HEK293 (cell line): ENCODE data around the gene UNC93B1.

Experiments used
- CTCF ChIA-PET: fragments of 350-600 bp; formaldehyde crosslinking; extraction: SDS; loops from one replicate; lab custom pipeline; 2021; ENCODE audit warnings: antibody characterized with exemption; lab: Yijun Ruan, JAX
- POLR2A ChIA-PET: fragments of 300-600 bp; formaldehyde crosslinking; extraction: SDS; loops from one replicate; lab custom pipeline; 2020; ENCODE audit warnings: antibody characterized with exemption, inconsistent platforms; lab: Yijun Ruan, JAX
- H3K27ac ChIP-seq: fragments of 200-500 bp; sonication (Bioruptor generic); 2 replicates; pipeline ENCODE4 v1.5.1; 2014; ENCODE audit warnings: low read depth, low read length, control low read depth, inconsistent platforms; ENCODE audit errors: extremely low read depth
- H3K36me3 ChIP-seq, 2 experiments: fragments of 200-500 bp in 1 of 2; sonication (Bioruptor generic) in 1 of 2; 1 replicate in 1 of 2; 2 replicates in 1 of 2; pipeline ENCODE4 v1.5.1; 2014 to 2017; ENCODE audit warnings: inconsistent platforms in 2 of 2, low read length in 2 of 2; ENCODE audit not compliant: control insufficient read depth in 2 of 2, insufficient read depth in 1 of 2
- H3K4me1 ChIP-seq: fragments of 200-500 bp; sonication (Bioruptor generic); 2 replicates; pipeline ENCODE4 v1.5.1; 2014; ENCODE audit warnings: mild to moderate bottlenecking, low read length, inconsistent platforms; ENCODE audit not compliant: control insufficient read depth, insufficient read depth
- H3K4me3 ChIP-seq: 2 replicates; pipeline ENCODE4 v1.5.1; 2011; ENCODE audit warnings: low read depth, mild to moderate bottlenecking, control low read depth, low read length, moderate library complexity
- H3K9me3 ChIP-seq: fragments of 200-500 bp; sonication (Bioruptor generic); 2 replicates; pipeline ENCODE4 v1.5.1; 2014; ENCODE audit warnings: low read depth, low read length, inconsistent platforms; ENCODE audit not compliant: control insufficient read depth, insufficient read depth
- GLIS1 ChIP-seq: fragments of 450-650 bp; formaldehyde crosslinking; IDR thresholded peaks from 2 replicates; pipeline ENCODE4 v1.5.1; 2016; ENCODE audit warnings: missing biosample characterization, missing genetic modification characterization
- HIC1 ChIP-seq: fragments of 450-650 bp; formaldehyde crosslinking; IDR thresholded peaks from 2 replicates; pipeline ENCODE4 v1.5.1; 2016; ENCODE audit warnings: missing biosample characterization, missing genetic modification characterization
- REPIN1 ChIP-seq: fragments of 450-650 bp; formaldehyde crosslinking; IDR thresholded peaks from 2 replicates; pipeline ENCODE4 v1.5.1; 2017; ENCODE audit warnings: missing biosample characterization, missing genetic modification characterization, low read depth
- SCRT2 ChIP-seq: fragments of 450-650 bp; formaldehyde crosslinking; IDR thresholded peaks from 2 replicates; pipeline ENCODE4 v1.5.1; 2016; ENCODE audit warnings: missing biosample characterization, missing genetic modification characterization
- ZBTB17 ChIP-seq: fragments of 450-650 bp; formaldehyde crosslinking; IDR thresholded peaks from 2 replicates; pipeline ENCODE4 v1.5.1; 2016; ENCODE audit warnings: missing biosample characterization, missing genetic modification characterization
- ZIC2 ChIP-seq: fragments of 450-650 bp; formaldehyde crosslinking; IDR thresholded peaks from 2 replicates; pipeline ENCODE4 v1.5.1; 2016; ENCODE audit warnings: missing biosample characterization, missing genetic modification characterization
- ZNF112 ChIP-seq: fragments of 450-650 bp; formaldehyde crosslinking; IDR thresholded peaks from 2 replicates; pipeline ENCODE4 v1.5.0; 2017; ENCODE audit warnings: missing biosample characterization, missing genetic modification characterization
- ZNF202 ChIP-seq: fragments of 450-650 bp; formaldehyde crosslinking; IDR thresholded peaks from 2 replicates; pipeline ENCODE4 v1.5.1; 2016; ENCODE audit warnings: missing biosample characterization, missing genetic modification characterization, borderline replicate concordance
- ZNF37A ChIP-seq: fragments of 450-650 bp; IDR thresholded peaks from 2 replicates; pipeline ENCODE4 v1.5.1; 2018; ENCODE audit warnings: missing biosample characterization, missing genetic modification characterization
- ZNF433 ChIP-seq: fragments of 450-650 bp; formaldehyde crosslinking; IDR thresholded peaks from 2 replicates; pipeline ENCODE4 v1.5.1; 2016; ENCODE audit warnings: missing biosample characterization, missing genetic modification characterization, low read depth
- ZNF544 ChIP-seq: fragments of 450-650 bp; formaldehyde crosslinking; IDR thresholded peaks from 2 replicates; pipeline ENCODE4 v1.5.0; 2017; ENCODE audit warnings: missing biosample characterization, missing genetic modification characterization
- ZNF660 ChIP-seq: fragments of 450-650 bp; IDR thresholded peaks from 2 replicates; pipeline ENCODE4 v1.5.1; 2018; ENCODE audit warnings: missing biosample characterization, mild to moderate bottlenecking, missing genetic modification characterization

The UNC93B1 gene

DNA sequence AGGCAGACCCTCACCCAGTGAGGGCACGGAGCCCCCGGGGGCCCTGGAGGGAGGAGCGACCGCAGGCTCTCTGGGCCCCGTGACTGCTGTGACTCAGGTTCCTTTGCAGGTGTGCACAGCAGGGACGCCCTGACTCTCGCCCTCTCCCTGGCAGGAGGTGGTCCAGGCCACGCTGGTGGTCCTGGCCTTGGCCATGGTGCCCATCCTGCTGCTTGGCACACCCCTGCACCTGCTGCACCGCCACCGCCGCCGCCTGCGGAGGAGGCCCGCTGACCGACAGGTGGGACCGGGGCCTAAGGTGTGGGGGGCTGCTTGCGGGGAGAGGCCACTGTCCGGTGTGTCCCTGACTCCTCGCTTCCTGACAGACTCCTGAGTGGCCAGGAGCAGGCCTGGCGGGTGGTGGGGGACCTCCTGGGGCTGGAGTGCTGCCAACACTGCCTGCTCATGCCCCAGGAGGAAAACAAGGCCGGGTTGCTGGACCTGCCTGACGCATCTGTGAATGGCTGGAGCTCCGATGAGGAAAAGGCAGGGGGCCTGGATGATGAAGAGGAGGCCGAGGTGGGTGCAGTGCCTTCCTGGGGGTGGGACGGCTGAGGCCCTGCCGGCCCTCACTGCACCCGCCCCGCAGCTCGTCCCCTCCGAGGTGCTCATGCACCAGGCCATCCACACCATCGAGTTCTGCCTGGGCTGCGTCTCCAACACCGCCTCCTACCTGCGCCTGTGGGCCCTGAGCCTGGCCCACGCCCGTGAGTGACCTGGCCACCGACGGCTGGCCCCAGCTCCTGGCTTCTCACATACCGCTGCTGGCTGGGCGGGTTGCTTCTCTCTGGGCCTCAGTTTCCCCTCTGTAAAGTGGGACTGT lies 45.8 kb upstream of the UNC93B1 start:
- Histone ChIP-seq H3K36me3 (peaks cover 0 to 35% of the 10 kb centered on the region in 2 experiments; a peak in 1 of 3 replicates), H3K4me1 (no peaks in the 10 kb centered on the region), H3K9me3 (no peaks in the 10 kb centered on the region), H3K4me3 (no peak overlapping the region), H3K27ac (no peak overlapping the region)
- CTCF ChIA-PET, result interaction anchor here (0.6 kb wide), 1 partner anchor 41 kb away, joined by 3 read pairs; no protein-coding TSS in a partner anchor
- POLR2A ChIA-PET, result no interaction called here
- TF ChIP-seq GLIS1 (tag by site-specific recombination) (peak; percentile 83), SCRT2 (tag by site-specific recombination) (peak; percentile 65), ZNF37A (no peak), ZIC2 (tag by site-specific recombination) (peak; percentile 73), ZBTB17 (tag by site-specific recombination) (no peak), ZNF433 (tag by site-specific recombination) (no peak)

GRCh38 chr11:68048681-68049508 lies 45.0 kb upstream of the UNC93B1 start:
- H3K9me3 ChIP-seq, result no peaks in the 10 kb centered on the region
- TF ChIP-seq ZNF544 (no peak), HIC1 (tag by site-specific recombination) (0 out of 2 replicates have a peak, but pooled peaks have one; percentile 23)
- TF ChIP-seq, all 188 proteins: peak for 1
- ChIA-PET CTCF (no interaction called here), POLR2A (interaction anchor here (0.6 kb wide), 1 partner anchor 46 kb away, joined by 6 read pairs; no protein-coding TSS in a partner anchor)
- Histone ChIP-seq H3K36me3 (peaks cover 0 to 36% of the 10 kb centered on the region in 2 experiments; a peak in 1 of 3 replicates), H3K27ac (no peak overlapping the region), H3K4me3 (no peak overlapping the region), H3K4me1 (no peaks in the 10 kb centered on the region)

GRCh38 chr11:68047437-68048290 lies 43.8 kb upstream of the UNC93B1 start:
- no peak overlapping the region for H3K4me3 ChIP-seq
- POLR2A ChIA-PET, result interaction anchor here (0.6 kb wide), 1 partner anchor 8 kb away, joined by 6 read pairs; no protein-coding TSS in a partner anchor
- peaks cover 0 to 28% of the 10 kb centered on the region in 2 experiments; a peak in 1 of 3 replicates for H3K36me3 ChIP-seq
- no peak for TF ChIP-seq ZNF112 (tag by site-specific recombination)
- no peak for TF ChIP-seq REPIN1
- TF ChIP-seq ZNF660 (tag by site-specific recombination), result no peak
- no peak for TF ChIP-seq ZNF202
- H3K9me3 ChIP-seq, result no peaks in the 10 kb centered on the region
- H3K4me1 ChIP-seq, result no peaks in the 10 kb centered on the region
- CTCF ChIA-PET, result no interaction called here
- H3K27ac ChIP-seq, result no peak overlapping the region
